Thyroid gland (tissue), 4 donors: ENCODE data around the gene FOXRED1.

ENCODE experiments used
- POLR2A ChIP-seq, 2 donors: fragments of 450-650 bp; IDR thresholded peaks; one replicate each; pipeline ENCODE4 v1.6.1; 2017; ENCODE audit warnings: antibody characterized with exemption in 2 of 2, mild to moderate bottlenecking in 2 of 2, moderate library complexity in 1 of 2
- TF ChIP-seq, protein P1 (sequence below), 6 experiments: fragments of 200-600 bp in 3 of 6; fragments of 450-650 bp in 3 of 6; sonication (generic) in 3 of 6; IDR thresholded peaks; one replicate each; pipeline ENCODE4 v1.5.1; 2016 to 2019; ENCODE audit warnings: antibody characterized with exemption in 6 of 6, mild to moderate bottlenecking in 2 of 6, inconsistent platforms in 1 of 6, moderate library complexity in 1 of 6

DNA sequence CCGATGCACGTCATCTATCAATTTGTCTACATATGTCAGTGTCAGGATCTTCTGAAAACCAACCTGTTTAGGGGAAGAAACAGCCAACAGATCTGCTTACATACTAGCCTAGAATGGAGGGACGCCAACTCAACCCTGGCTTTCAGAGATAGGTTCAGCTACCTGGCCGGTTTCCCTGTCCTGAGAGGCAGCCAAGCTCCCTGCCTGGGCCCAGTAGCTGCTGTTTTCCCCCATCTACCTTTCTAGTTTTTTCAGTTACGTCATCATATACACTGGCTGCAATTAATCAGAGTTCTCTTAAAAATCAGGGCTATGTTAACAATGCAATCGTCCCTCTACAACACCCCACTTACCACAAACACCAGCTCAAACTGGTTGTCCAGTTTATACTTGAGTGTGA is 1.3 kb upstream of the FOXRED1 start:
- TF ChIP-seq, protein P1, sequence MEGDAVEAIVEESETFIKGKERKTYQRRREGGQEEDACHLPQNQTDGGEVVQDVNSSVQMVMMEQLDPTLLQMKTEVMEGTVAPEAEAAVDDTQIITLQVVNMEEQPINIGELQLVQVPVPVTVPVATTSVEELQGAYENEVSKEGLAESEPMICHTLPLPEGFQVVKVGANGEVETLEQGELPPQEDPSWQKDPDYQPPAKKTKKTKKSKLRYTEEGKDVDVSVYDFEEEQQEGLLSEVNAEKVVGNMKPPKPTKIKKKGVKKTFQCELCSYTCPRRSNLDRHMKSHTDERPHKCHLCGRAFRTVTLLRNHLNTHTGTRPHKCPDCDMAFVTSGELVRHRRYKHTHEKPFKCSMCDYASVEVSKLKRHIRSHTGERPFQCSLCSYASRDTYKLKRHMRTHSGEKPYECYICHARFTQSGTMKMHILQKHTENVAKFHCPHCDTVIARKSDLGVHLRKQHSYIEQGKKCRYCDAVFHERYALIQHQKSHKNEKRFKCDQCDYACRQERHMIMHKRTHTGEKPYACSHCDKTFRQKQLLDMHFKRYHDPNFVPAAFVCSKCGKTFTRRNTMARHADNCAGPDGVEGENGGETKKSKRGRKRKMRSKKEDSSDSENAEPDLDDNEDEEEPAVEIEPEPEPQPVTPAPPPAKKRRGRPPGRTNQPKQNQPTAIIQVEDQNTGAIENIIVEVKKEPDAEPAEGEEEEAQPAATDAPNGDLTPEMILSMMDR (IDR thresholded peaks at IDR 0.05): no peak
- no peak for TF ChIP-seq POLR2A (IDR thresholded peaks at IDR 0.05)
